HG03097 (cell line): ENCODE measurements around the gene CLDN7.

Experiments used
- ATAC-seq: cut with Tn5 transposase; IDR thresholded peaks from one replicate; pipeline ENCODE4 v1.9.1; 2021; ENCODE audit not compliant: unreplicated experiment, low FRiP score

CLDN7 gene

GRCh38 chr17:7289256-7290032 lies 27.2 kb upstream of the CLDN7 start:
- no peak for ATAC-seq

- no peak for ATAC-seq
Measured at GRCh38 chr17:7285679-7286078, 23.4 kb upstream of the CLDN7 start.

- no peak for ATAC-seq
Measured at GRCh38 chr17:7284911-7285310, 22.6 kb upstream of the CLDN7 start.

- ATAC-seq, result no peak
Measured at GRCh38 chr17:7283471-7284216, 21.4 kb upstream of the CLDN7 start.

- no peak for ATAC-seq
Measured at GRCh38 chr17:7282752-7283321, 20.6 kb upstream of the CLDN7 start.

- ATAC-seq, result no peak
Measured at GRCh38 chr17:7281953-7282751, 19.9 kb upstream of the CLDN7 start.

GRCh38 chr17:7281074-7281952 lies 19.0 kb upstream of the CLDN7 start, which contains the start of gene SLC2A4:
TSS of gene SLC2A4 (plus strand) at chr17:7281718. CDS start at chr17:7281935, 217 bp downstream.
- ATAC-seq, result no peak

GRCh38 chr17:7280519-7281073 lies 18.3 kb upstream of the CLDN7 start:
- ATAC-seq, result peak; percentile 51

GRCh38 chr17:7279448-7279847 lies 17.2 kb upstream of the CLDN7 start:
- no peak for ATAC-seq

GRCh38 chr17:7266784-7267183 lies 4.5 kb upstream of the CLDN7 start:
- no peak for ATAC-seq

GRCh38 chr17:7263801-7264078 lies 1.5 kb upstream of the CLDN7 start:
- no peak for ATAC-seq

GRCh38 chr17:7262935-7263800 lies 890 bp upstream of the CLDN7 start:
- no peak for ATAC-seq

GRCh38 chr17:7261379-7262191 lies 693 bp downstream of the CLDN7 start:
- no peak for ATAC-seq

GRCh38 chr17:7260651-7261378 lies 1.5 kb downstream of the CLDN7 start:
- no peak for ATAC-seq

GRCh38 chr17:7260151-7260550 lies 2.1 kb downstream of the CLDN7 start:
- ATAC-seq, result no peak

GRCh38 chr17:7259555-7259889 lies 2.8 kb downstream of the CLDN7 start:
- ATAC-seq, result no peak

GRCh38 chr17:7258731-7259554 lies 3.3 kb downstream of the CLDN7 start:
- ATAC-seq, result no peak
